HFF-Myc (cell line): Measurements from ENCODE around the gene NR2F6.
"Not testable (repeated sequence)": the region's sequence is repeated elsewhere in the genome, so short reads cannot be mapped to it uniquely, and the experiment has no call there.

ENCODE experiments used
- DNase-seq: peaks from one replicate; pipeline ENCODE4 v3.0.0-alpha.2; 2011; ENCODE audit warnings: low read depth; ENCODE audit errors: extremely low read depth
- H3K4me3 ChIP-seq: replicated peaks from 2 replicates; pipeline ENCODE4 v1.5.1; 2011; ENCODE audit warnings: low read depth, mild to moderate bottlenecking, control low read depth, low read length
- TF ChIP-seq, protein P1 (sequence below): IDR thresholded peaks from 2 replicates; pipeline ENCODE4 v1.5.1; 2012; ENCODE audit warnings: mild to moderate bottlenecking, low read depth, low read length, control low read depth; ENCODE audit errors: missing control alignments

NR2F6 gene

GRCh38 chr19:17200408-17201079 is 45.2 kb downstream of the NR2F6 start:
- DNase-seq = no peak
- H3K4me3 ChIP-seq = no peak overlapping the region
- TF ChIP-seq, protein P1, sequence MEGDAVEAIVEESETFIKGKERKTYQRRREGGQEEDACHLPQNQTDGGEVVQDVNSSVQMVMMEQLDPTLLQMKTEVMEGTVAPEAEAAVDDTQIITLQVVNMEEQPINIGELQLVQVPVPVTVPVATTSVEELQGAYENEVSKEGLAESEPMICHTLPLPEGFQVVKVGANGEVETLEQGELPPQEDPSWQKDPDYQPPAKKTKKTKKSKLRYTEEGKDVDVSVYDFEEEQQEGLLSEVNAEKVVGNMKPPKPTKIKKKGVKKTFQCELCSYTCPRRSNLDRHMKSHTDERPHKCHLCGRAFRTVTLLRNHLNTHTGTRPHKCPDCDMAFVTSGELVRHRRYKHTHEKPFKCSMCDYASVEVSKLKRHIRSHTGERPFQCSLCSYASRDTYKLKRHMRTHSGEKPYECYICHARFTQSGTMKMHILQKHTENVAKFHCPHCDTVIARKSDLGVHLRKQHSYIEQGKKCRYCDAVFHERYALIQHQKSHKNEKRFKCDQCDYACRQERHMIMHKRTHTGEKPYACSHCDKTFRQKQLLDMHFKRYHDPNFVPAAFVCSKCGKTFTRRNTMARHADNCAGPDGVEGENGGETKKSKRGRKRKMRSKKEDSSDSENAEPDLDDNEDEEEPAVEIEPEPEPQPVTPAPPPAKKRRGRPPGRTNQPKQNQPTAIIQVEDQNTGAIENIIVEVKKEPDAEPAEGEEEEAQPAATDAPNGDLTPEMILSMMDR = no peak

- no peak for DNase-seq
- TF ChIP-seq, protein P1 = no peak
- H3K4me3 ChIP-seq = no peak overlapping the region
Observed at GRCh38 chr19:17197666-17198065, 48.1 kb downstream of the NR2F6 start.

DNA sequence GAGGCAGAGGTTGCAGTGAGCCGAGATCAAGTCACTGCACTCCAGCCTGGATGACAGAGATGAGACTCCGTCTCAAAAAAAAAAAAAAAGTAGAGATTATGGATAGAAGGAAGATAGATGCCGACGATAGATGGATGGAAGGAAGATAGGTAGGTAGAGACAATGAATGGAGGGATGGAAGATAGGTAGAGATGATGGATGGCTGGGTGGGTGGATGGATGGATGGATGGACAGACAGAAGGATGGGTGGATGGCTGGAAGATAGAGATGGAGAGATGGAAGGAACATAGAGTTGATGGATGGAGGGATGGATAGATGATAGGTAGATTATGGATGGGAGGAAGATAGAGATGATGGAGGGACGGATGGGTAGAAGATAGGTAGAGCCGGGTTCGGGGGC is 49.1 kb downstream of the NR2F6 start:
- TF ChIP-seq, protein P1 = no peak
- no peak overlapping the region for H3K4me3 ChIP-seq
- DNase-seq = no peak

DNA sequence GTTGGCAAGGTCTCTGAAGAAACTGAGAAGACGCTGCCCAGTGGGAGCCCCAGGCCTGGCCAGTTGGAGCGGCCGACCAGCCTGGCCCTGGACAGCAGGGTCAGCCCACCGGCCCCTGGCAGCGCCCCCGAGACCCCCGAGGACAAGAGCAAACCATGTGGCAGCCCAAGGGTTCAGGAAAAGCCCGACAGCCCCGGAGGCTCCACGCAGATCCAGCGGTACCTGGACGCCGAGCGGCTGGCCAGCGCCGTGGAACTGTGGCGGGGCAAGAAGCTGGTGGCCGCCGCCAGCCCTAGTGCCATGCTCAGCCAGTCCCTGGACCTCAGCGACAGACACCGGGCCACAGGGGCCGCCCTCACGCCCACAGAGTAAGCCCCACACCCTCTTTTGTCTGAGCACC is 50.6 kb downstream of the NR2F6 start:
- no peak for DNase-seq
- TF ChIP-seq, protein P1 = no peak
- H3K4me3 ChIP-seq = no peak overlapping the region

DNA sequence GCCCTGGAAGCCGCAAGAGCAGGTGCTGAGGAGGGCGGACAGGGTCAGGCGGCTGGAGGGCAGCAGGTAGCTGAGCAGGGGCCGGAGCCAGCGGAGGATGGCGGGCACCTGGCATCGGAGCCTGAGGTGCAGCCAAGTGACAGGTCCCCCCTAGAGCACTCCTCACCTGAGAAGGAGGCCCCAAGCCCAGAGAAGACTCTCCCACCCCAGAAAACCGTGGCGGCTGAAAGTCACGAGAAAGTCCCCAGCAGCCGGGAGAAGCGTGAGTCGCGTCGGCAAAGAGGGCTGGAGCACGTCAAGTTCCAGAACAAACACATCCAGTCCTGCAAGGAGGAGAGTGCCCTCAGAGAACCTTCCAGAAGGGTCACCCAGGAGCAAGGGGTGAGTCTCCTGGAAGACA is 51.1 kb downstream of the NR2F6 start:
- H3K4me3 ChIP-seq = no peak overlapping the region
- no peak for DNase-seq
- TF ChIP-seq, protein P1 = no peak

DNA sequence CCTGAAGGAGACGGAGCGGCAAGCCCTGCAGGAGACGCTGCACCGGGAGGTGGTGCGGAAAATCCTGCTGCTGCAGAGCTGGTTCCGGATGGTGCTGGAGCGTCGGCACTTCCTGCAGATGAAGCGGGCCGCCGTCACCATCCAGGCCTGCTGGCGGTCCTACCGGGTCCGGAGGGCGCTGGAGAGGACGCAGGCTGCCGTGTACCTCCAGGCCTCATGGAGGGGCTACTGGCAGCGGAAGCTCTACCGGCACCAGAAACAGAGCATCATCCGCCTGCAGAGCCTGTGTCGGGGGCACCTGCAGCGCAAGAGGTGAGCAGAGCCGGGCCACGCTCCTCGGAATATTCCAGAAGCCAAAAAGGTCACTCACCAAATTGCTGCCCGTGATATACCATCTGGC is 53.0 kb downstream of the NR2F6 start:
- no peak for DNase-seq
- no peak overlapping the region for H3K4me3 ChIP-seq
- TF ChIP-seq, protein P1 = no peak

DNA sequence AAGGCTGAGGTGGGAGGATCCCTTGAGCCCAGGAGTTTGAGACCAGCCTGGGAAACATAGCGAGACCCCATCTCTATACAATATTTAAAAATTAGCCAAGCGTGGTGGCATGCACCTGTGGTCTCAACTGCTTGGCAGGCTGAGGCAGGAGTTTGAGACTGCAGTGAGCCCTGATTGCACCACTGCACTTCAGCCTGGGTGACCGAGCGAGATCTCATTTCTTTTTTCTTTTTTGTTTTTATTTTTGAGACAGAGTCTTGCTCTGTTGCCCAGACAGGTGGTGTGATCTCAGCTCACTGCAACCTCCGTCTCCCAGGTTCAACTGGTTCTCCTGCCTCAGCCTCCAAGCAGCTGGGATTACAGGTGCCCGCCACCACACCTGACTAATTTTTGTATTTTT is 54.0 kb downstream of the NR2F6 start:
- not testable (repeated sequence) for DNase-seq, H3K4me3 ChIP-seq
